Hepatocyte (in vitro differentiated cells): ENCODE measurements around the gene C3orf22. TPM values are rescaled to one million over a fixed set of nuclear protein-coding genes. Genes with fewer than 3 reads are reported as not detected.

Experiments used
- DNase-seq: peaks from one replicate; pipeline ENCODE4 v3.0.0-alpha.2; 2016; ENCODE audit warnings: low spot score
- H2AFZ ChIP-seq: fragments of 200-600 bp; sonication (generic); 2 replicates; pipeline ENCODE4 v1.6.0; 2016; ENCODE audit warnings: antibody characterized with exemption, mild to moderate bottlenecking
- H3K27ac ChIP-seq: fragments of 200-600 bp; sonication (generic); 2 replicates; pipeline ENCODE4 v1.5.1; 2016; ENCODE audit warnings: mild to moderate bottlenecking
- H3K27me3 ChIP-seq: fragments of 200-600 bp; sonication (generic); 2 replicates; pipeline ENCODE4 v1.6.1; 2016
- H3K36me3 ChIP-seq: fragments of 200-600 bp; sonication (generic); replicated peaks from 2 replicates; pipeline ENCODE4 v1.5.1; 2016; ENCODE audit warnings: low read depth; ENCODE audit not compliant: insufficient read depth
- H3K4me1 ChIP-seq: fragments of 200-600 bp; sonication (generic); 2 replicates; pipeline ENCODE4 v1.5.1; 2016; ENCODE audit warnings: mild to moderate bottlenecking, moderate library complexity; ENCODE audit not compliant: insufficient read depth
- H3K4me2 ChIP-seq: fragments of 200-600 bp; sonication (generic); 2 replicates; pipeline ENCODE4 v1.6.0; 2016
- H3K4me3 ChIP-seq: fragments of 200-600 bp; sonication (generic); 2 replicates; pipeline ENCODE4 v1.5.1; 2016; ENCODE audit warnings: mild to moderate bottlenecking
- H3K79me2 ChIP-seq: fragments of 200-600 bp; sonication (generic); 2 replicates; pipeline ENCODE4 v1.6.0; 2017; ENCODE audit warnings: mild to moderate bottlenecking
- H3K9me2 ChIP-seq: fragments of 200-600 bp; sonication (generic); replicated peaks from 2 replicates; pipeline ENCODE4 v1.6.0; 2017; ENCODE audit warnings: mild to moderate bottlenecking; ENCODE audit not compliant: insufficient read depth
- H3K9me3 ChIP-seq: fragments of 200-600 bp; sonication (generic); 2 replicates; pipeline ENCODE4 v1.5.1; 2016; ENCODE audit warnings: low read depth, mild to moderate bottlenecking
- H4K20me1 ChIP-seq: fragments of 200-600 bp; sonication (generic); 2 replicates; pipeline ENCODE4 v1.6.0; 2016; ENCODE audit warnings: mild to moderate bottlenecking; ENCODE audit not compliant: insufficient read depth, poor library complexity, severe bottlenecking
- EZH2 ChIP-seq: fragments of 200-600 bp; sonication (generic); IDR thresholded peaks from 2 replicates; pipeline ENCODE4 v1.6.1; 2016; ENCODE audit warnings: antibody characterized with exemption, mild to moderate bottlenecking, borderline replicate concordance
- EZH2phosphoT487 ChIP-seq: fragments of 200-600 bp; sonication (generic); IDR thresholded peaks from one replicate; pipeline ENCODE4 v1.6.1; 2018; ENCODE audit warnings: antibody characterized with exemption, mild to moderate bottlenecking, low read depth, moderate library complexity; ENCODE audit not compliant: unreplicated experiment, severe bottlenecking
- WGBS: methylation state at CpG from one replicate; pipeline ENCODE4 v1.1.6; 2016; ENCODE audit warnings: low lambda C conversion rate; ENCODE audit errors: missing lambda C conversion rate; 5-methylcytosine and 5-hydroxymethylcytosine counted together
- polyA plus RNA-seq: library from polyadenylated mRNA; unstranded; fragments of >200 nt; fragmentation: Nextera tagmentation; extraction: Ambion mirVana; gene quantifications from 2 replicates; pipeline ENCODE4 v1.2.1, GENCODE V29; 2016
- small RNA-seq: library from RNA; depleted of rRNA; stranded (forward); fragments of <200 nt; gene quantifications from one replicate; pipeline ENCODE3, GENCODE V24; 2014
- total RNA-seq: library from RNA; depleted of rRNA; stranded (reverse); fragments of >200 nt; gene quantifications from 2 replicates; pipeline ENCODE4 v1.2.3, GENCODE V29; 2014
- TF ChIP-seq, protein P1 (sequence below): fragments of 200-600 bp; sonication (generic); IDR thresholded peaks from 2 replicates; pipeline ENCODE4 v1.5.1; 2016; ENCODE audit warnings: antibody characterized with exemption, mild to moderate bottlenecking; ENCODE audit not compliant: poor library complexity

The C3orf22 gene
- total and polyA plus RNA-seq, 2 experiments from 2014 or later, result not detected

- no peaks in the 10 kb centered on the region for H3K9me3 ChIP-seq
Observed at GRCh38 chr3:126501054-126501453, 57.7 kb downstream of the C3orf22 start.

GRCh38 chr3:126500016-126500415, 58.7 kb downstream of the C3orf22 start:
- no peak for DNase-seq
- TF ChIP-seq EZH2 (no peak), EZH2phosphoT487 (no peak)
- TF ChIP-seq, protein P1, sequence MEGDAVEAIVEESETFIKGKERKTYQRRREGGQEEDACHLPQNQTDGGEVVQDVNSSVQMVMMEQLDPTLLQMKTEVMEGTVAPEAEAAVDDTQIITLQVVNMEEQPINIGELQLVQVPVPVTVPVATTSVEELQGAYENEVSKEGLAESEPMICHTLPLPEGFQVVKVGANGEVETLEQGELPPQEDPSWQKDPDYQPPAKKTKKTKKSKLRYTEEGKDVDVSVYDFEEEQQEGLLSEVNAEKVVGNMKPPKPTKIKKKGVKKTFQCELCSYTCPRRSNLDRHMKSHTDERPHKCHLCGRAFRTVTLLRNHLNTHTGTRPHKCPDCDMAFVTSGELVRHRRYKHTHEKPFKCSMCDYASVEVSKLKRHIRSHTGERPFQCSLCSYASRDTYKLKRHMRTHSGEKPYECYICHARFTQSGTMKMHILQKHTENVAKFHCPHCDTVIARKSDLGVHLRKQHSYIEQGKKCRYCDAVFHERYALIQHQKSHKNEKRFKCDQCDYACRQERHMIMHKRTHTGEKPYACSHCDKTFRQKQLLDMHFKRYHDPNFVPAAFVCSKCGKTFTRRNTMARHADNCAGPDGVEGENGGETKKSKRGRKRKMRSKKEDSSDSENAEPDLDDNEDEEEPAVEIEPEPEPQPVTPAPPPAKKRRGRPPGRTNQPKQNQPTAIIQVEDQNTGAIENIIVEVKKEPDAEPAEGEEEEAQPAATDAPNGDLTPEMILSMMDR, result no peak
- Histone ChIP-seq H3K27ac (no peak overlapping the region), H3K9me3 (no peaks in the 10 kb centered on the region), H3K79me2 (no peaks in the 10 kb centered on the region), H3K4me3 (no peak overlapping the region), H3K9me2 (no peaks in the 10 kb centered on the region), H3K36me3 (no peaks in the 10 kb centered on the region), H2AFZ (no peak overlapping the region), H3K4me1 (no peaks in the 10 kb centered on the region), H3K4me2 (no peak overlapping the region), H3K27me3 (no peaks in the 10 kb centered on the region), H4K20me1 (no peaks in the 10 kb centered on the region)
- WGBS, result 92% methylated on average over 7 of the region's 7 CpGs

More at GRCh38 chr3:126501054-126501453, 57.7 kb downstream of the C3orf22 start:
- no peaks in the 10 kb centered on the region for H3K27me3 ChIP-seq
- H3K4me2 ChIP-seq, result no peak overlapping the region
- H3K27ac ChIP-seq, result no peak overlapping the region
- H3K4me3 ChIP-seq, result no peak overlapping the region
- WGBS, result 87% methylated on average over 5 of the region's 5 CpGs
- H3K36me3 ChIP-seq, result no peaks in the 10 kb centered on the region
- TF ChIP-seq EZH2phosphoT487 (no peak), EZH2 (no peak)
- TF ChIP-seq, protein P1, result no peak
- H4K20me1 ChIP-seq, result no peaks in the 10 kb centered on the region
- no peaks in the 10 kb centered on the region for H3K9me2 ChIP-seq
- H3K4me1 ChIP-seq, result no peaks in the 10 kb centered on the region
- no peaks in the 10 kb centered on the region for H3K79me2 ChIP-seq
- no peak overlapping the region for H2AFZ ChIP-seq
- DNase-seq, result no peak

Small RNA genes lying within 50 kb of the gene (small RNA-seq; reads per million reads assigned to genes)
- gene RNA5SP138, result not detected

Other genes with a start within 250 kb of the C3orf22 start
- gene KLF15, start 201.5 kb downstream of the C3orf22 start, total RNA-seq, result 16.7 and 19.9 TPM in 2 replicates
- gene KLF15, start 201.5 kb downstream of the C3orf22 start, polyA plus RNA-seq, result 1.8 TPM in 2 replicates
- not detected in 2 replicates for gene CFAP100, start 164.0 kb downstream of the C3orf22 start, total RNA-seq
- not detected in 2 replicates for gene CFAP100, start 164.0 kb downstream of the C3orf22 start, polyA plus RNA-seq
- gene ZXDC, start 83.0 kb downstream of the C3orf22 start, total RNA-seq, result 21.0 and 25.0 TPM in 2 replicates
- 22.9 and 24.1 TPM in 2 replicates for gene ZXDC, start 83.0 kb downstream of the C3orf22 start, polyA plus RNA-seq
- gene UROC1, start 41.2 kb downstream of the C3orf22 start, total RNA-seq, result 2.2 and 4.2 TPM in 2 replicates
- 1.5 and 2.3 TPM in 2 replicates for gene UROC1, start 41.2 kb downstream of the C3orf22 start, polyA plus RNA-seq
- gene CHST13, start 34.8 kb downstream of the C3orf22 start, total RNA-seq, result 31.5 and 36.0 TPM in 2 replicates
- gene CHST13, start 34.8 kb downstream of the C3orf22 start, polyA plus RNA-seq, result 50.2 and 54.6 TPM in 2 replicates
- 11.1 and 13.1 TPM in 2 replicates for gene TXNRD3, start 96.2 kb upstream of the C3orf22 start, total RNA-seq
- gene TXNRD3, start 96.2 kb upstream of the C3orf22 start, polyA plus RNA-seq, result 9.3 and 10.4 TPM in 2 replicates
- gene CHCHD6, start 145.3 kb upstream of the C3orf22 start, total RNA-seq, result 9.6 and 13.8 TPM in 2 replicates
- 19.7 and 20.6 TPM in 2 replicates for gene CHCHD6, start 145.3 kb upstream of the C3orf22 start, polyA plus RNA-seq